CD4-positive, CD25-positive, alpha-beta regulatory T cell (primary cell): Measurements from ENCODE around the gene PTGER1. TPM values are rescaled to one million over a fixed set of nuclear protein-coding genes. Genes with fewer than 3 reads are reported as not detected.

ENCODE experiments used
- ATAC-seq, 2 donors: fragments of 150-1000 bp; cut with Tn5 transposase; one replicate each; pipeline ENCODE4 v1.10.0; 2021; ENCODE audit warnings: low read depth in 2 of 2, moderate number of reproducible peaks in 2 of 2, moderate library complexity in 1 of 2
- DNase-seq, 3 donors: peaks; one replicate each; pipeline versions ENCODE4 v3.0.0 to v3.0.0-alpha.2; 2012 to 2022; ENCODE audit warnings: mixed read lengths in 1 of 3
- H3K27ac ChIP-seq: one replicate; pipeline ENCODE4 v1.7.0; 2013; ENCODE audit warnings: mild to moderate bottlenecking, low read length; ENCODE audit not compliant: insufficient read depth, poor library complexity, severe bottlenecking
- H3K27me3 ChIP-seq: one replicate; pipeline ENCODE4 v1.7.0; 2013; ENCODE audit warnings: low read length; ENCODE audit not compliant: control insufficient read depth, insufficient read depth
- H3K36me3 ChIP-seq: one replicate; pipeline ENCODE4 v1.7.0; 2013; ENCODE audit warnings: mild to moderate bottlenecking, low read length, moderate library complexity; ENCODE audit not compliant: control insufficient read depth, insufficient read depth
- H3K4me1 ChIP-seq: 2 replicates; pipeline ENCODE4 v1.7.0; 2013; ENCODE audit warnings: mild to moderate bottlenecking, low read length; ENCODE audit not compliant: insufficient read depth, control insufficient read depth, poor library complexity, severe bottlenecking
- H3K4me3 ChIP-seq: one replicate; pipeline ENCODE4 v1.7.0; 2013; ENCODE audit warnings: low read depth, mild to moderate bottlenecking, low read length, moderate library complexity
- H3K9me3 ChIP-seq, 2 experiments: 1 replicate in 1 of 2; 2 replicates in 1 of 2; pipeline ENCODE4 v1.7.0; 2013; ENCODE audit warnings: low read length in 2 of 2, mild to moderate bottlenecking in 1 of 2, moderate library complexity in 1 of 2; ENCODE audit not compliant: control insufficient read depth in 2 of 2
- H3K27ac Mint-ChIP-seq, 3 donors: one replicate each; pipeline ENCODE4 v1.8.0; 2020 to 2022; ENCODE audit warnings: mild to moderate bottlenecking in 3 of 3, mixed read lengths in 3 of 3, moderate library complexity in 2 of 3
- H3K27me3 Mint-ChIP-seq: one replicate; pipeline ENCODE4 v1.8.0; 2022; ENCODE audit warnings: mild to moderate bottlenecking, mixed read lengths
- H3K36me3 Mint-ChIP-seq: one replicate; pipeline ENCODE4 v1.8.0; 2020; ENCODE audit warnings: mixed read lengths
- H3K4me1 Mint-ChIP-seq, 4 donors: one replicate each; pipeline ENCODE4 v1.8.0; 2020 to 2022; ENCODE audit warnings: mixed read lengths in 4 of 4, mild to moderate bottlenecking in 1 of 4
- H3K4me3 Mint-ChIP-seq, 4 donors: one replicate each; pipeline ENCODE4 v1.8.0; 2020 to 2022; ENCODE audit warnings: mild to moderate bottlenecking in 4 of 4, mixed read lengths in 4 of 4, moderate library complexity in 3 of 4
- H3K9me3 Mint-ChIP-seq, 7 donors: one replicate each; pipeline ENCODE4 v1.8.0; 2020 to 2022; ENCODE audit warnings: mixed read lengths in 7 of 7, mild to moderate bottlenecking in 3 of 7, moderate library complexity in 2 of 7
- polyA plus RNA-seq, 4 donors: library from polyadenylated mRNA; unstranded; fragments of 300-500 nt; fragmentation: Illumina TruSeq; gene quantifications; one replicate each; pipeline ENCODE4 v1.2.3, GENCODE V29; 2021
- total RNA-seq: library from RNA; stranded (reverse); gene quantifications from one replicate; pipeline ENCODE4 v1.2.3, GENCODE V29; 2022

The PTGER1 gene
- total and polyA plus RNA-seq, 5 donors from 2014 or later: not detected

DNA sequence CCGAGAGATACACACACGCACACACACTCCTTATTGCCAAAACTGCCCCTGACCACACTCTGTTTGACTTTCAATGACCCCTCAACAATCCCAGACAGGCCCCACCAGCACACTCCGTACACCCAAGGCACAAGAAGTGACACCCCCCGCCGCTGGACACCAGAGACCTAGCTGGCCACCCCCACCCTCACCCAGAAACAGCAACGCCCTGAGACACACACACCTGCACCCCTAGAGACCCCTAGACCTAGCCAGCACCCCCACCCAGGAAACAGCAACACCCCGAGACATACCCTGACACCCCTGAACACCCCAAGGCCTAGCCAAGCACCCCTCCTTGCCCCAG lies 1.1 kb upstream of the PTGER1 start:
- no peak overlapping the region for H3K27ac Mint-ChIP-seq
- H3K27me3 Mint-ChIP-seq: peaks cover 28% of the 10 kb centered on the region
- Histone ChIP-seq H3K27ac (no peak overlapping the region), H3K9me3 (no peaks in the 10 kb centered on the region), H3K27me3 (peaks cover 2% of the 10 kb centered on the region), H3K4me1 (peaks cover 44% of the 10 kb centered on the region), H3K4me3 (no peak overlapping the region), H3K36me3 (peaks cover 10% of the 10 kb centered on the region)
- peaks cover 4% of the 10 kb centered on the region for H3K36me3 Mint-ChIP-seq
- ATAC-seq: no peak
- peak overlapping the region in 1 of 4 donors; percentile 77 for H3K4me3 Mint-ChIP-seq
- peaks cover 0 to 30% (median 9%) of the 10 kb centered on the region in 4 donors for H3K4me1 Mint-ChIP-seq
- no peak for DNase-seq
- no peaks in the 10 kb centered on the region for H3K9me3 Mint-ChIP-seq

DNA sequence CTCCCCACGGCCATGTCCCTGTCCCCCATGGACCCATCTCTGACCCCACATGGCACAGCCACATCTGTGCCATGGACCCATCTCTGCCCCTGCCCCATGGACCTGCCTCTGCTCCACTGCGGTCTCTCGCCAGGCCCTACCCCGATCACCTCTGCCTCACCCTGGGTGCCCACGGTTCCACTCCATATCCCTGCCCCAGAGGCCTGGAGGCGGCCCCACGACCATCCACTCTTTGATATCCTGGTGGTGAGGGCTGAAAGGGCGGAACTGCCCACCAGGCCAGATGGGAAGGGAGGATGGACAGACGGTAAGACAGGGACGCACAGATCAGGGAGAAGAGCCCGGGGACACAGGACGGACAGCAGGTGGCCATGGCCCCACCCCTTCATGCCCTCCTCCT lies 327 bp downstream of the PTGER1 start:
- H3K27ac Mint-ChIP-seq: peak overlapping the region in 1 of 3 donors; percentile 83

DNA sequence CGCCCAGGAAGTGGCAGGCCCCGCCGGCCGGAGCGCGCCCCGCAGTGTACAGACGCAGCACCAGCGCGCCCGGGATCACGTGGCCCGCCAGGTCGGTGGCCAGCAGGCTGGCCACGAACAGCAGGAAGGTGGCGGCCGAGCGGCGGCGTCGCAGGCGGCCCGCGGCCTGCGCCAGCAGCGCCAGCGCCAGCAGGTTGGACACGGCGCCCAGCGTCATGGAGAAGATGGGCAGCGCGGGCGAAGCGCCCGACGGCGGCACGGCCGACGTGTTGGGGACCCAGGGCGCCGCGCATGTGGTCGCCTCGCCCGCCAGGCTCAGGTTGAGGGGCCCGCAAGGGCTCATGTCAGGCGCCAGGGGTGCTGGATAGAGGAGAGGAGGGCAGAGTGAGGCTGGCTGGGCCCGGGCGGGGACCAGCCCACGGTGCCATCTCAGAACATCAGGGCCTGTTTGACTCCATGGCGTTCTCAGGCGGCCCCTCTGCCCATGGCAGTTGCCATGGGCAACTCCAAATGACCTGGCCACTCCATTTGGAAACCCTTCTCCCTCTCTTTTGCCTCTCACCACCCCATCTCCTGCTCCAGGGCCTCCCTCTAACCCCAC lies 1.1 kb downstream of the PTGER1 start:
- Histone ChIP-seq H3K9me3 (no peaks in the 10 kb centered on the region), H3K27me3 (peaks cover 2% of the 10 kb centered on the region), H3K36me3 (peaks cover 21% of the 10 kb centered on the region), H3K4me1 (peaks cover 37% of the 10 kb centered on the region), H3K27ac (no peak overlapping the region), H3K4me3 (no peak overlapping the region)
- no peak for DNase-seq
- peaks cover 0 to 30% (median 9%) of the 10 kb centered on the region in 4 donors for H3K4me1 Mint-ChIP-seq
- H3K9me3 Mint-ChIP-seq: no peaks in the 10 kb centered on the region
- H3K4me3 Mint-ChIP-seq: peak overlapping the region in 3 of 4 donors; percentile 48 to 79 (median 59)
- H3K27me3 Mint-ChIP-seq: peaks cover 28% of the 10 kb centered on the region
- H3K27ac Mint-ChIP-seq: peak overlapping the region in 1 of 3 donors; percentile 43
- H3K36me3 Mint-ChIP-seq: peaks cover 4% of the 10 kb centered on the region
- ATAC-seq: no peak

More for the DNA sequence above, 327 bp downstream of the PTGER1 start:
- no peak overlapping the region for H3K4me3 ChIP-seq
- H3K36me3 ChIP-seq: peaks cover 15% of the 10 kb centered on the region
- Mint-ChIP-seq H3K36me3 (peaks cover 4% of the 10 kb centered on the region), H3K9me3 (no peaks in the 10 kb centered on the region), H3K4me3 (peak overlapping the region in 3 of 4 donors; percentile 48 to 79 (median 59)), H3K4me1 (peaks cover 0 to 30% (median 9%) of the 10 kb centered on the region in 4 donors), H3K27me3 (peaks cover 28% of the 10 kb centered on the region)
- H3K9me3 ChIP-seq: no peaks in the 10 kb centered on the region
- DNase-seq: no peak
- ATAC-seq: no peak
- no peak overlapping the region for H3K27ac ChIP-seq
- peaks cover 37% of the 10 kb centered on the region for H3K4me1 ChIP-seq
- H3K27me3 ChIP-seq: peaks cover 2% of the 10 kb centered on the region

DNA sequence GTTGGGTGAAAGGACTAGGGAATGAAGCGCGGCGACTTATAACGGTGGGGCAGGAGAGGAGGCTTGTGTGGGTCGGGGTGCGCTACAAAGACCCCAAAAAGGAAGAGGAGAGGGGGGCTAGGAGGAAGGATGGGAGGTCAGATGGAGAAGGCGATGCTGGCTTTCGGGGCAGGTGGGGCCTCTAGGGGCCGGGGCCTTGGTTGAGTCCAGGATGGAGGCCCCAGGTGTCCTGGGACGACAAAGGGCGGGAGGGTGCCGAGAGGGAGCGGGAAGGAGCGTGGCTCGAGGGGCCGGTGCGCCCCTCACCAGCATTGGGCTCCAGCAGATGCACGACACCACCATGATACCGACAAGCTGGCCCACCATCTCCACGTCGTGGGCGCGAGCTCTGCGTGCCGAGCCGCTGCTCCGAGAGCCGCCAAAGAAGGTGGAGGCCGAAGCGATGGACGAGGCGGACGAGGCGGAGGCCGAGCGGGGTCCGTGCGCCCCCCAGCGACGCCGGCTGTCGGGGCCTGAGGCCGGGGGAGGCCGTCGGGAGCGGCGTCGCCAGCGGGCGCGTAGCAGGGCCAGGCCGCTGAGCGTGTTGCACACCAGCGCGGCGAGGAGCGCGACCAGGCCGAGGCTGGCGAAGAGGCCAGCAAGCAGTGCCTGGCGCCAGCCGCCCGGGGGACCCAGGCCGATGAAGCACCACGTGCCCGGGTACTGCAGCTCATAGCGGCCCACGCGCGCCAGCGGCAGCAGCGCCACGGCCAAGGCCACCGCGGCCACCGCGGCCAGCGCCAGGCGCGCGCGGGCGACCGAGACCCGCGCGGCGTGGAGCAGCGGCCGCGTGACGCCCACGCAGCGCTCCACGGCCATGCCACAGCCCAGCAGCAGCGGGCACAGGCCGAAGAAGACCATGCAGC lies 1.8 kb downstream of the PTGER1 start:
- Histone ChIP-seq H3K27me3 (peaks cover 2% of the 10 kb centered on the region), H3K27ac (no peak overlapping the region), H3K4me1 (peaks cover 37% of the 10 kb centered on the region), H3K9me3 (no peaks in the 10 kb centered on the region), H3K36me3 (peaks cover 21% of the 10 kb centered on the region), H3K4me3 (no peak overlapping the region)
- ATAC-seq: no peak
- peaks cover 8% of the 10 kb centered on the region for H3K36me3 Mint-ChIP-seq
- peak overlapping the region in 3 of 4 donors; percentile 9 to 72 (median 33) for H3K4me3 Mint-ChIP-seq
- no peaks in the 10 kb centered on the region for H3K9me3 Mint-ChIP-seq
- DNase-seq: no peak
- H3K4me1 Mint-ChIP-seq: peaks cover 0 to 30% (median 9%) of the 10 kb centered on the region in 4 donors
- peaks cover 28% of the 10 kb centered on the region for H3K27me3 Mint-ChIP-seq
- peak overlapping the region in 1 of 3 donors; percentile 76 for H3K27ac Mint-ChIP-seq

DNA sequence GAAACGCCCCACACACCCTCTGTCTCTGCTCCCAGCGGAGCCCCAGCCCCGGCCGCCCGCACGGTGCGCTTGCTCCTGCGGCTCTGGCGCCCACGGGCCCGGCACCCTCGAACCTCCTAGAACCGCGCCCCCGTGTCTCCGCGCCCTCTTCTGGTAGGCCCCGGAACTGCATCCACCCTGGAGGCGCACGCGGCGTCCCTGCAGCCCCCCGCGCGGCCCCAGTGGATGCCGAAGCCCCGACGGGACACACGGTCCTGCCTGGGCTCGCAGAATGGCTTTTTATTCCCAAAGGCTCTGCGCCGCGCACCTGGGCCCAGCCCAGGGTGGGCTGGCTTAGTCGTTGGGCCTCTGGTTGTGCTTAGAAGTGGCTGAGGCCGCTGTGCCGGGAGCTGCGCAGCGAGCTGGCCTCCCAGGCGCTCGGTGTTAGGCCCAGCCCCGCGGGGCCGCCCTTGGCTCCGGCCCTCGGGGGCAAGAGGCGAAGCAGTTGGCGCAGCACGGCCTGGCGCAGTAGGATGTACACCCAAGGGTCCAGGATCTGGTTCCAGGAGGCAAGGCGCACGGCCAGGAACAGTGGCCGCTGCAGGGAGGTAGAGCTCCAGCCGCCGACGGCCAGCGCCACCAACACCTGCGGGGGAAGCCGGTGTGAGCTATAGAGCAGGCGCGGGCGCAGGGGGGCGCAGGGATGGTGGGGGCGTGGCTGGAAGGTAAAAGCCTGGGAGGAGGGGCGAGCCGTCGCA lies 2.8 kb downstream of the PTGER1 start:
- Mint-ChIP-seq H3K9me3 (no peaks in the 10 kb centered on the region), H3K27me3 (peaks cover 28% of the 10 kb centered on the region), H3K4me3 (peak overlapping the region in 3 of 4 donors; percentile 22 to 73 (median 72)), H3K27ac (no peak overlapping the region), H3K4me1 (peaks cover 0 to 30% (median 9%) of the 10 kb centered on the region in 4 donors), H3K36me3 (peaks cover 8% of the 10 kb centered on the region)
- no peaks in the 10 kb centered on the region for H3K9me3 ChIP-seq
- H3K4me1 ChIP-seq: peaks cover 37% of the 10 kb centered on the region
- H3K36me3 ChIP-seq: peaks cover 26% of the 10 kb centered on the region
- ATAC-seq (peak; percentile 73 to 83), DNase-seq (peak; percentile 67 to 83 (median 75))
- no peak overlapping the region for H3K4me3 ChIP-seq
- no peak overlapping the region for H3K27ac ChIP-seq
- H3K27me3 ChIP-seq: peaks cover 2% of the 10 kb centered on the region

DNA sequence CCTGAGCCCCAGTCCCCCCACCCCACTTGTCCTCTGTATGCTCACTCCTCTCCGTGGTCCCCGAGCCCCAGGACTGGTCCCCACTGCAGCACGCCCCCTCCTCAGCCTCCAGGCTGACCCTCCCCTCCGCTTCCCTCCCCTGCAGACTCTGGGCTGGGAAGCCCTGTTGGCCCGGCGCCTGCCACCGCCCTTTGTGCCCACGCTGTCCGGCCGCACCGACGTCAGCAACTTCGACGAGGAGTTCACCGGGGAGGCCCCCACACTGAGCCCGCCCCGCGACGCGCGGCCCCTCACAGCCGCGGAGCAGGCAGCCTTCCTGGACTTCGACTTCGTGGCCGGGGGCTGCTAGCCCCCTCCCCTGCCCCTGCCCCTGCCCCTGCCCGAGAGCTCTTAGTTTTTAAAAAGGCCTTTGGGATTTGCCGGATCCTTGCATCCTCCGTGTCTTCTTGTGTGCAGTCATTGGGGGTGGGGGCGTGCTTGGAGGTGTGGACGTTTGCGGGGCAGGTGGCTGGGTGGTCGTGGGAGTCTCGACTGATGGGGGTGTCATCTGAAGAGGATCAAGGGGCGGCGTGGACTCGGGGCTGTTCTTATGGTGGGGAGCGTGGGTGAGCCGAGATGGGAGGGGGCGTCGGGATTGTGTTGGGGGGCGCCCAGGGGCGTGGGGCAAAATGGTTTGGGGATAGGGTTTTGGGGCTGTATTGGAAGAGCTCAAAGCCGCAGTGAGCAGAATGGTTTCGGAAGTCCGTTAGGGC lies 3.5 kb downstream of the PTGER1 start:
- peak overlapping the region in 1 of 4 donors; percentile 22 for H3K4me3 Mint-ChIP-seq
- H3K4me1 Mint-ChIP-seq: peaks cover 0 to 28% (median 7%) of the 10 kb centered on the region in 4 donors
- H3K9me3 ChIP-seq: no peaks in the 10 kb centered on the region
- no peaks in the 10 kb centered on the region for H3K9me3 Mint-ChIP-seq
- H3K27ac Mint-ChIP-seq: peak overlapping the region in 1 of 3 donors; percentile 56
- peaks cover 6% of the 10 kb centered on the region for H3K36me3 Mint-ChIP-seq
- ATAC-seq (no peak), DNase-seq (no peak)
- peaks cover 37% of the 10 kb centered on the region for H3K4me1 ChIP-seq
- H3K27me3 Mint-ChIP-seq: peaks cover 25% of the 10 kb centered on the region
- H3K36me3 ChIP-seq: peaks cover 29% of the 10 kb centered on the region
- no peak overlapping the region for H3K4me3 ChIP-seq
- H3K27ac ChIP-seq: no peak overlapping the region
- peaks cover 2% of the 10 kb centered on the region for H3K27me3 ChIP-seq
